ENCODE results near the gene HK1.
"Not testable (repeated sequence)": the region's sequence is repeated elsewhere in the genome, so short reads cannot be mapped to it uniquely, and the experiment has no call there.

HK1 gene

GRCh38 chr10:69259547-69260243 lies 18.6 kb upstream of the HK1 start:
- no peak for DNase-seq

DNA sequence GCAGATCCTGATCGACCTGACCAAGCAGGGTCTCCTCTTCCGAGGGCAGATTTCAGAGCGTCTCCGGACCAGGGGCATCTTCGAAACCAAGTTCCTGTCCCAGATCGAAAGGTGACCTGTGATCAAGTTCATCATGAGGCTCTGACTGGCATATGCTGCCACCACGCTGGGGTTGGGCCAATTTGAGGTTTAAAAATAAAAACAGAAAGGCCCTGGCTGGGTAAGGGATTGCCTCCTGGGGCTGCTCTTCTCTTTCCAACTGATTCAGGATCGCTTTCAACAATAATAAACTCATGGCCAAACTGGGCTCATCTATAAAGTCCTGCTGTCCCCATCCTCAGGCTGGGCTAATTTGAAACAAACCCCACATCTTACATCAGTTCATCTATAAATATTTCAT lies 17.1 kb upstream of the HK1 start:
- DNase-seq = no peak

DNA sequence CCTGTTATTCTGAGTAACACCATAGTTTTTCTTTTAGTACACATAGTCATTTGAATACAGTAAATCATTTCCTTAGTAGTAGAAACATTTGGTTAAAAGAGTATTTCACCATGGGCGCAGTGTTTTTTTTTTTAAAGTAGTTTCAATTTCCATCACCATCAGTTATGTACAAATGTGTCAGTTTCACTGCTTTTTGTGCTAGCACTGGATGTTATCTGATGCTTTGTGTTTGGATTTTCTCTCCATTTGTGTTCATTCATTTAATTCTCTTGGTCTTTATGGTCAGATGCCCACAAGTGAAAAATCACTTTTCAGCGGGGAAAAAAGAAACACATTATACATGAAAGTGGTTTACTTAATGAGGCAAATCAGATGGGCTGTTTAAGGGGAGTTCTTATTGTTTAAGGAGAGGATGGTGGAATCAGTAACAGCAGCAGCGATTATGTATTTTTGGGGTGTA lies 16.0 kb upstream of the HK1 start:
- DNase-seq = no peak

DNA sequence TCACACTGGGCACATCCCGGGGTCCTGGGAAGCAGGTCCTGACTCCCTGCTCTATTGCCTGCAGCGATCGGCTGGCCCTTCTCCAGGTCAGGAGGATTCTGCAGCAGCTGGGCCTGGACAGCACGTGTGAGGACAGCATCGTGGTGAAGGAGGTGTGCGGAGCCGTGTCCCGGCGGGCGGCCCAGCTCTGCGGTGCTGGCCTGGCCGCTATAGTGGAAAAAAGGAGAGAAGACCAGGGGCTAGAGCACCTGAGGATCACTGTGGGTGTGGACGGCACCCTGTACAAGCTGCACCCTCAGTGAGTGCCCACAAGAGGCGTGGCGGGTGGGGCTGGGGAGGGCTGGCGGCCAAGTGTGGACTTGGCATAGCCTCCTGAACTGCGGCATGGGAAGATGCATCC lies 12.8 kb upstream of the HK1 start:
- no peak for DNase-seq

- DNase-seq = no peak
Observed at GRCh38 chr10:69268761-69269416, 9.4 kb upstream of the HK1 start.

GRCh38 chr10:69269761-69270160 lies 8.5 kb upstream of the HK1 start:
- DNase-seq = no peak

DNA sequence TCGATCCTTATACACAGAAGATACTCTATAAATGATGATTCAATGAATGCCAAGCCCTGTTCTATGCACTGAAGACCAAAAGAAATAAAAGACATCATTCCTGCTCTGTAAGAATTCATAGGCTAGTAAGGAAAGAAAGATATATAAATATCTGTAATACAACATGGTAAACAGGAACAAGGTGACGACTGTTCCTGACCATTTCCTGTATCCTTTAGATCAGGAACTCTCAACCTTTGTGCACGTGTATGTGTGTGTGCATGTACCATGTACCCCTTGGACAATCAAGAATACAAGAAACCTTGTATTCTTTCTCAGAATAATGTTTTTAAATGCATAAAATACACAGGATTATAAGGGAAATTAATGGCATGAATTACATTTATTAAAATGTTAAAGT lies 7.3 kb upstream of the HK1 start:
- no peak for DNase-seq

- DNase-seq = no peak
Observed at GRCh38 chr10:69272624-69273023, 5.7 kb upstream of the HK1 start.

DNA sequence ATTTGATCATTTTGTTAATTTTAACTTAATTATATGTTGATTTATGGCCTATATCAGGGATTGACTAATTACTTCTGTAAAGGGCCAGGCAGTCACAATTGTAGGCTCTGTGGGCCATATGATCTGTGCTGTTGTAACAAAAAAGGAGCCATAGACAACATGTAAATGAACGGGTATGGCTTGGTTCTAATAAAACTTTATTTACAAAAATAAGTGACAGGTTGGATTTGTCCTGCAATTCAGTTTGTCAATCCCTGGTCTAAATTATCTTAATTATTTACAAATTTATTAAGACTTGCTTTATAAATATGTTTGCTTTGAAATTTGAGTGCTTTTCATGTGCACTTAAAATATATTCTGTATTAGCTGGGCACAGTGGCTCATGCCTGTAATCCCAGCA lies 2.9 kb upstream of the HK1 start:
- no peak for DNase-seq

DNA sequence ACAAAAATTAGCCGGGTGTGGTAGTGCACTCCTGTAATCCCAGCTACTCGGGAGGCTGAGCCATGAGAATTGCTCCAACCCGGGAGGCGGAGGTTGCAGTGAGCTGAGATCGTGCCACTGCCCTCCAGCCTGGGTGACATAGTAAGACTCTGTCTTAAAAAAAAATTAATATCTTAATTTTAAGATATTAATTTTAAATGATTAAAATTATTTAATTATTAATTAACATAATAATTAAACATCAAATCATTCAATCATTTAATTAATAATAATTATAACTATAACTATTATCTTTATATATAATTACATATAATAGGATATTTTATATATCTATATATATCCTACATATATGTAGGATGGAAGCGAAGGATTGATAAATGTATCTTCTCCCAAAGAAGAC lies 1.8 kb upstream of the HK1 start:
- no peak for DNase-seq

- DNase-seq = no peak
Observed at GRCh38 chr10:69279110-69279509, 814 bp downstream of the HK1 start.

- DNase-seq = no peak
Observed at GRCh38 chr10:69281507-69282413, 3.5 kb downstream of the HK1 start.

GRCh38 chr10:69284402-69284801 lies 6.1 kb downstream of the HK1 start:
- DNase-seq = not testable (repeated sequence)

GRCh38 chr10:69285699-69286098 lies 7.4 kb downstream of the HK1 start:
- DNase-seq = no peak

DNA sequence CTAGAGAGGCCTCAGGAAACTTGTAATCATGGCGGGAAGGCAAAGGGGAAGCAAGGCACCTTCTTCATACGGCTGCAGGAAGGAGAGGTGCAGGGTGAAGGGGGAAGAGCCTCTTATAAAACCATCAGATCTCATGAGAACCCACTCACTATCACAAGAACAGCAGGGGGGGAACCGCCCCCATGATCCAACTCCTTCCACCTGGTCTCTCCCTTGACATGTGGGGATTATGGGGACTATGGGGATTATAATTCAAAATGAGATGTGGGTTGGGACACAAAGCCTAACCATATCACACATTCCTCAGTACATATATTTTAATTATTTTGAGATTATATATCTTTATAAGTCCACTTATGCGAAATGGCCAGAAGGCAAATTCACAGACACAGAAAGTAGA lies 8.9 kb downstream of the HK1 start:
- DNase-seq = no peak

DNA sequence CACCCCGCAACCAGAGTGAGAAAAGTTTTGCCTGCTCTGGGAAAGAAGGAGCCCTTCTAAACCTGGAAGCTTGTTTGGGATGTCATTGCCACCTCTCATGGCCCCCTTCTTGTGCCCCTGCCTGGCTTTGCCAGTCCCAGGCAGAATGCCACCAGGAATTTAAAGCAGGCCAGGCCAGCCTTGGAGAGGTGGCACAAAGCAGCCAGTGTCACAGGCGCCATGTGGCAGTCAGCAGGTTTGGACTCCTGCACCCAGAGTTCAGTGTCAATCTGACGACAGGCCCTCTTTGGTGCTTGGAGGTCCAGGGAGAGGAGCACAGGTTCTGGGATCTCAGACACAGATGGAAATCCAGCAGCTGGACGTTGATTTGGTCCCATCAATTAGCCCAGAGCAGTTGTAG lies 12.7 kb downstream of the HK1 start:
- DNase-seq = no peak

DNA sequence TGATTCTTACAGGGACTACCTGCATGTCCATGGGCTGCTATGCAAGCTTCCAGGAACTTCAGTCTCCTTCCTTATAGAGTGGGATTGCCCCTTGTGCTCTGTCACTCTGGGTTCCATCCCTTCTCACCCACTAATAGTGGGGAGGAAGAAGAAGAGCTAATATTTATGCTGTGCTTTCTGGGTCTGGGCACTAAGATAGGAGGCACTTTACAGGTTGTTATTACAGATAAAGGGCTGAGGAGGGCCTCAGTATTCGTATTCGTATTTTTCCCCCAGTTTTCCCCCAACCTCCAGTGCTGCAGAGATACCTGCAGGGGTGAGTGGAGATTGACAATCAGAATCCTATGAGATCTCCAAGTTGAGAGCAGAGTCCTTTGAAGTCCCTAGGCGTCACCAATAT lies 14.2 kb downstream of the HK1 start:
- no peak for DNase-seq

DNA sequence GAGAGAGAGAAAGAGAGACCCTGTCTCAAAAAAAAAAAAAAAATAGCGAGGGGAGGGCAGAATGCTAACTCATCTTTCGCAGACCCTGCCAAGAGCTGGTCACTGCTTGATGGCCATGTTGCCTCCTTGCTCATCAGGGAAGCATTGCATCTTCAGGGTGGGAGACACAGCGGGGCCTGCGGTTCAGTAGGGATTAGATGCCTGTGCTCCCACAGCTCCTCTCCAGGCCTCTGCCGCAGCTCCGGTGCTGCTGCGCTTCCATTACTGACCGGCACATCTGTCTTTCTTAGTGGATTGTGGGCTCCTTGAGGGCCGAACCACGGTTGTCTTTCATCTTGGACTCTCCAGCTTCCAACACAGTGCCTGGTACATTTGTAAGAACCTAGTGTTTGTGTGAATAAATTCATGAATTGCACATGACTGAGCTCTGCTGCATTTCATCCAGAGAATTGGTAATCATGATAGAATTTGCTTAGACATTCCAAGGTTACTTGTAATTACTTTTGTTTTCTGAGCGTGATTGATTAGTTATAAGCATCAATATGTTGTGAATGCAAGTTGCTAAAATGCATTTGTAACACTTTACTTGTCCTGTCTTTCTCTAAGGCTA lies 16.8 kb downstream of the HK1 start:
- DNase-seq = no peak

DNA sequence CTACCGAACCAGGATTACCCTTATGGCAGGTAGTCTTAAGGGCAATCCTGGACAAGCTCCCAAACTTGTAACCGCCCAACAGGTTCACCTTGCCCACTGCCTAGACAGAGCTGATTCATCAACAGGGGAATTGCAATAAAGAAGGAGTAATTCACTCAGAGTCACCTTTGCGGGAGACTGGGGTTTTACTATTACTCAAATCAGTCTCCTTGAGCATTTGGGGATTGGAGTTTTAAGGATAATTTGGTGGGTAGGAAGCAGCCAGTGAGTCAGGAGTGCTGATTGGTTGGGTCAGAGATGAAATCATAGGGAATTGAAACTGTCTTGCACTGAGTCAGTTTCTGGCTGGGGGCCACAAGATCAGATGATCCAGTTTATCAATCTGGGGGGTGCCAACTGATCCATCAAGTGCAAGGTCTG lies 25.3 kb downstream of the HK1 start:
- DNase-seq = no peak

- no peak for DNase-seq
Observed at GRCh38 chr10:69306421-69306820, 28.1 kb downstream of the HK1 start.

GRCh38 chr10:69307434-69307833 lies 29.1 kb downstream of the HK1 start:
- no peak for DNase-seq

DNA sequence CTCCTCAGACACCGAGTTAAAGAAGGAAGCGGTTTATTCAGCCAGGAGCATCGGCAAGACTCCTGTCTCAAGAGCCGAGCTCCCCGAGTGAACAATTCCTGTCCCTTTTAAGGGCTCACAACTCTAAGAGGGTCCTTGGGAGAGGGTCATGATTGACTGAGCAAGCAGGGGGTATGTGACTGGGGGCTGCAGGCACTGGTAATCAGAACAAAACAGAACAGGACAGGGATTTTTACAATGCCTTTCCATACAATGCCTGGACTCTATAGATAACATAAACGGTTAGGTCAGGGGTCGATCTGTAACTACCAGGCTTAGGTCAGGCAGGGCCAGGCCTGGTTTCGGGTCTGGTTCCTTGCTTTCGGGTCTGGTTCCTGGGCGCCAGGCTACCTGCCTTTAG lies 30.0 kb downstream of the HK1 start:
- not testable (repeated sequence) for DNase-seq

GRCh38 chr10:69311309-69311708 lies 33.0 kb downstream of the HK1 start:
- no peak for DNase-seq
